ENCODE measurements around the gene RAB5A. TPM values are rescaled to one million over a fixed set of nuclear protein-coding genes. Genes with fewer than 3 reads are reported as not detected.

The RAB5A gene
- total RNA-seq, 1 donor from 2014 or later = 55.7 TPM

- intact Hi-C loops (cut with DNase I) = no loop called here
- TF ChIP-seq POLR2AphosphoS5 (IDR thresholded peaks at IDR 0.05; ENCODE audit: insufficient read depth in 1 of 2, low read depth in 1 of 2) = no peak
- no peak for TF ChIP-seq POLR2A (IDR thresholded peaks at IDR 0.05)
- Histone ChIP-seq H3K36me3 (no peaks in the 10 kb centered on the region), H3K4me3 (no peak overlapping the region), H3K27me3 (no peaks in the 10 kb centered on the region), H3K27ac (no peak overlapping the region), H3K4me1 (no peaks in the 10 kb centered on the region), H3K9me3 (no peaks in the 10 kb centered on the region)
- no peak for DNase-seq (ENCODE audit: extremely low spot score in 2 of 2)
Observed at GRCh38 chr3:19937459-19938294, 9.2 kb upstream of the RAB5A start.

DNA sequence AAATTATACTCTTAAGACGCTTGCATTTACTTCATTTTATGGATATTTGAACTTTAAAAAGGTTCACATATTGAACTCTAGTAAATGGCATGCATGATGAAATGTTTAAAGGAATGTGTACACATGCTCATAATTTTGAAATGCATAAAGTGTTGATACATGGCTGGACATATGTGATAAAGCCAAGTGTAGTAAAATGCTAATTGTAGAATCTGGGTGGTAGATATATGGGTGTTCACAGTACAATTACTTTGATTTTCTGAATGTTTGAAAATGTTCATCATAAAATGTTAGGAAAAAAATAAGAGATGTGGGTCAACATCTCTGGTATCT, 8.6 kb upstream of the RAB5A start:
- Histone ChIP-seq H3K9me3 (no peaks in the 10 kb centered on the region), H3K27ac (no peak overlapping the region), H3K4me1 (no peaks in the 10 kb centered on the region), H3K27me3 (no peaks in the 10 kb centered on the region), H3K36me3 (no peaks in the 10 kb centered on the region), H3K4me3 (no peak overlapping the region)
- TF ChIP-seq POLR2A (IDR thresholded peaks at IDR 0.05) (no peak), POLR2AphosphoS5 (IDR thresholded peaks at IDR 0.05; ENCODE audit: insufficient read depth in 1 of 2, low read depth in 1 of 2) (no peak), CTCF (IDR thresholded peaks at IDR 0.05) (no peak)
- intact Hi-C loops (cut with DNase I) = no loop called here
- no peak for DNase-seq (ENCODE audit: extremely low spot score in 2 of 2)

GRCh38 chr3:19940643-19941042, 6.3 kb upstream of the RAB5A start:
- no peaks in the 10 kb centered on the region for H3K9me3 ChIP-seq
- no peaks in the 10 kb centered on the region for H3K4me1 ChIP-seq
- TF ChIP-seq POLR2A (IDR thresholded peaks at IDR 0.05) (no peak), POLR2AphosphoS5 (IDR thresholded peaks at IDR 0.05; ENCODE audit: insufficient read depth in 1 of 2, low read depth in 1 of 2) (no peak), CTCF (IDR thresholded peaks at IDR 0.05) (no peak)
- no peak overlapping the region for H3K27ac ChIP-seq
- H3K27me3 ChIP-seq = no peaks in the 10 kb centered on the region
- H3K4me3 ChIP-seq = no peak overlapping the region
- intact Hi-C loops (cut with DNase I) = no loop called here
- H3K36me3 ChIP-seq = no peaks in the 10 kb centered on the region
- DNase-seq (ENCODE audit: extremely low spot score in 2 of 2) = no peak

GRCh38 chr3:19945534-19945933, 1.4 kb upstream of the RAB5A start:
- Histone ChIP-seq H3K4me1 (peaks cover 33% of the 10 kb centered on the region), H3K4me3 (no peak overlapping the region), H3K27ac (no peak overlapping the region), H3K27me3 (no peaks in the 10 kb centered on the region), H3K9me3 (no peaks in the 10 kb centered on the region), H3K36me3 (no peaks in the 10 kb centered on the region)
- TF ChIP-seq CTCF (IDR thresholded peaks at IDR 0.05) (no peak), POLR2AphosphoS5 (IDR thresholded peaks at IDR 0.05; ENCODE audit: insufficient read depth in 1 of 2, low read depth in 1 of 2) (no peak), POLR2A (IDR thresholded peaks at IDR 0.05) (no peak)
- no peak for DNase-seq (ENCODE audit: extremely low spot score in 2 of 2)
- intact Hi-C loops (cut with DNase I) = loop anchor here (5.0 kb wide), 1 partner anchor 87 kb away; no protein-coding TSS in a partner anchor

GRCh38 chr3:19945969-19946831, 697 bp upstream of the RAB5A start:
- peaks cover 40% of the 10 kb centered on the region for H3K4me1 ChIP-seq
- intact Hi-C loops (cut with DNase I) = loop anchor here (5.0 kb wide), 1 partner anchor 86 kb away; no protein-coding TSS in a partner anchor
- no peaks in the 10 kb centered on the region for H3K27me3 ChIP-seq
- no peaks in the 10 kb centered on the region for H3K36me3 ChIP-seq
- peak in 1 of 2 donors; percentile 89 for DNase-seq (ENCODE audit: extremely low spot score in 2 of 2)
- TF ChIP-seq POLR2A (IDR thresholded peaks at IDR 0.05) = no peak
- no peaks in the 10 kb centered on the region for H3K9me3 ChIP-seq
- H3K27ac ChIP-seq = peak overlapping the region; percentile 96
- peak overlapping the region; percentile 95 to 96 for H3K4me3 ChIP-seq

All from vagina (tissue), 2 donors.